Measurements from ENCODE around the gene PCID2. TPM values are rescaled to one million over a fixed set of nuclear protein-coding genes. Genes with fewer than 3 reads are reported as not detected.
"Not testable (repeated sequence)": the region's sequence is repeated elsewhere in the genome, so short reads cannot be mapped to it uniquely, and the experiment has no call there.

PCID2 gene
- polyA plus RNA-seq, 1 of the 3 experiments (the other 2 are of a cell fraction), result 69.8 TPM

DNA sequence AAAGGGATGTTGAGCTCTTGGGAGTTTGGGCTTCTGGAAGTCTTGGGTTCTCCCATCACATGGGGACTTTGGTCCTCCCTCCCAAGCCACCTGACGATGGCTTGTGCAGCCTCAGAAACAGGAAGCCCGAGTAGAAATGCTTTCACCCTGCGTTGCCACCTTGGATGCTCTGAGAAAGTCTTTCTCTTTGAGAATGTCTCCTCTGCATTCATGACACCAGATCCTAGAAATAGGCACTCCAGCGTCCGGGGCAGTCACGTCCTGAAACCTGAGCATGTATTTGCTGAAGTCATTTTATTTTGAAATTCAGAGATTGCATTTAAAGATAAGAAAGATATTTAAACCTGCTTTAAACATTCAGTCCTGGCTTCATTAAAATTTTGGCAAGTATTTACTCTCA lies 35.4 kb upstream of the PCID2 start:
- ChIA-PET POLR2A (no interaction called here), CTCF (interaction anchor here (0.6 to 1.6 kb wide), 2 partner anchors 214 to 1036 kb away, joined by 3 to 5 read pairs; no protein-coding TSS in a partner anchor)
- no peak for TF ChIP-seq FOXJ3 (CRISPR knock-in tag; IDR thresholded peaks at IDR 0.05)
- no peak for TF ChIP-seq FOXM1 (IDR thresholded peaks at IDR 0.05; ENCODE audit: low read depth)
- TF ChIP-seq NRF1 (IDR thresholded peaks at IDR 0.05; ENCODE audit: low read depth, low read length), result no peak
- TF ChIP-seq TCF12 (IDR thresholded peaks at IDR 0.05), result no peak
- TF ChIP-seq EP300 (IDR thresholded peaks at IDR 0.05; ENCODE audit: borderline replicate concordance in 1 of 2, low read depth in 1 of 2, low read length in 1 of 2), result no peak
- TF ChIP-seq, protein P1, sequence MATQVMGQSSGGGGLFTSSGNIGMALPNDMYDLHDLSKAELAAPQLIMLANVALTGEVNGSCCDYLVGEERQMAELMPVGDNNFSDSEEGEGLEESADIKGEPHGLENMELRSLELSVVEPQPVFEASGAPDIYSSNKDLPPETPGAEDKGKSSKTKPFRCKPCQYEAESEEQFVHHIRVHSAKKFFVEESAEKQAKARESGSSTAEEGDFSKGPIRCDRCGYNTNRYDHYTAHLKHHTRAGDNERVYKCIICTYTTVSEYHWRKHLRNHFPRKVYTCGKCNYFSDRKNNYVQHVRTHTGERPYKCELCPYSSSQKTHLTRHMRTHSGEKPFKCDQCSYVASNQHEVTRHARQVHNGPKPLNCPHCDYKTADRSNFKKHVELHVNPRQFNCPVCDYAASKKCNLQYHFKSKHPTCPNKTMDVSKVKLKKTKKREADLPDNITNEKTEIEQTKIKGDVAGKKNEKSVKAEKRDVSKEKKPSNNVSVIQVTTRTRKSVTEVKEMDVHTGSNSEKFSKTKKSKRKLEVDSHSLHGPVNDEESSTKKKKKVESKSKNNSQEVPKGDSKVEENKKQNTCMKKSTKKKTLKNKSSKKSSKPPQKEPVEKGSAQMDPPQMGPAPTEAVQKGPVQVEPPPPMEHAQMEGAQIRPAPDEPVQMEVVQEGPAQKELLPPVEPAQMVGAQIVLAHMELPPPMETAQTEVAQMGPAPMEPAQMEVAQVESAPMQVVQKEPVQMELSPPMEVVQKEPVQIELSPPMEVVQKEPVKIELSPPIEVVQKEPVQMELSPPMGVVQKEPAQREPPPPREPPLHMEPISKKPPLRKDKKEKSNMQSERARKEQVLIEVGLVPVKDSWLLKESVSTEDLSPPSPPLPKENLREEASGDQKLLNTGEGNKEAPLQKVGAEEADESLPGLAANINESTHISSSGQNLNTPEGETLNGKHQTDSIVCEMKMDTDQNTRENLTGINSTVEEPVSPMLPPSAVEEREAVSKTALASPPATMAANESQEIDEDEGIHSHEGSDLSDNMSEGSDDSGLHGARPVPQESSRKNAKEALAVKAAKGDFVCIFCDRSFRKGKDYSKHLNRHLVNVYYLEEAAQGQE (IDR thresholded peaks at IDR 0.05; ENCODE audit: low read depth, low read length), result no peak
- TF ChIP-seq, protein P2, sequence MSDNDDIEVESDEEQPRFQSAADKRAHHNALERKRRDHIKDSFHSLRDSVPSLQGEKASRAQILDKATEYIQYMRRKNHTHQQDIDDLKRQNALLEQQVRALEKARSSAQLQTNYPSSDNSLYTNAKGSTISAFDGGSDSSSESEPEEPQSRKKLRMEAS (IDR thresholded peaks at IDR 0.05; ENCODE audit: low read depth), result no peak
- no peaks in the 10 kb centered on the region for H4K20me1 ChIP-seq (ENCODE audit: insufficient read depth)
- 82% methylated on average over 6 of the region's 6 CpGs for WGBS (ENCODE audit: low lambda C conversion rate)
- no peaks in the 10 kb centered on the region for H3K9me3 ChIP-seq
- H3K27me3 ChIP-seq (ENCODE audit: insufficient read depth), result no peaks in the 10 kb centered on the region
- no peak overlapping the region for H2AFZ ChIP-seq (ENCODE audit: low read depth)
- no peak overlapping the region for H3K9ac ChIP-seq
- H3K4me3 ChIP-seq (ENCODE audit: low read depth in 2 of 2, low read length in 1 of 2), result no peak overlapping the region
- no peaks in the 10 kb centered on the region for H3K9me2 ChIP-seq
- H3K4me1 ChIP-seq (ENCODE audit: control insufficient read depth in 1 of 2, insufficient read depth in 2 of 2, low read depth in 1 of 2, low read length in 1 of 2), result no peaks in the 10 kb centered on the region
- H3K79me2 ChIP-seq (ENCODE audit: insufficient read depth), result no peaks in the 10 kb centered on the region
- peaks cover 65 to 80% of the 10 kb centered on the region in 2 experiments for H3K36me3 ChIP-seq (replicated peaks in 1 of 2; ENCODE audit: control insufficient read depth in 1 of 2, insufficient read depth in 2 of 2, low read length in 1 of 2)
- H3K4me2 ChIP-seq, result no peak overlapping the region
- DNase-seq, result no peak
- H3K27ac ChIP-seq (ENCODE audit: low read depth in 2 of 2, low read length in 1 of 2), result no peak overlapping the region
- no peaks in the 10 kb centered on the region for H3F3A ChIP-seq (replicated peaks; ENCODE audit: insufficient read depth)

DNA sequence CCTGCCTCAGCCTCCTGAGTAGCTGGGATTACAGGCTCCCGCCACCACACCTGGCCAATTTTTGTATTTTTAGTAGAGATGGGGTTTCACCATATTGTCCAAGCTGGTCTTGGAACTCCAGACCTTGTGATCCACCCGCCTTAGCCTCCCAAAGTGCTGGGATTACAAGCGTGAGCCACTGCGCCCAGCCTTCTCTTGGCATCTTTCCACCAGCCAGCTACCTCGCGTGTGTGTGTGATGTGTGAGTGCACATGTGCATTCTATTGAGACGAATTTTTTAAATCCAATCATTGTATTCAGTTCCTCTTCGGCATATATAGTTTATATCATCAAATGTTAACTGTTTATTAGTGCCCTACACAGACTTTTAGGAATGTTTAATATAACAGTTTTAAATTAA lies 33.2 kb upstream of the PCID2 start:
- H3K36me3 ChIP-seq (replicated peaks in 1 of 2; ENCODE audit: control insufficient read depth in 1 of 2, insufficient read depth in 2 of 2, low read length in 1 of 2), result peaks cover 58 to 75% of the 10 kb centered on the region in 2 experiments
- H3K27me3 ChIP-seq (ENCODE audit: insufficient read depth); H3F3A ChIP-seq (replicated peaks; ENCODE audit: insufficient read depth); H3K79me2 ChIP-seq (ENCODE audit: insufficient read depth); H3K9me3 ChIP-seq; H3K27ac ChIP-seq (ENCODE audit: low read depth in 2 of 2, low read length in 1 of 2); H3K4me3 ChIP-seq (ENCODE audit: low read depth in 2 of 2, low read length in 1 of 2); H2AFZ ChIP-seq (ENCODE audit: low read depth); H3K4me2 ChIP-seq; H3K4me1 ChIP-seq (ENCODE audit: control insufficient read depth in 1 of 2, insufficient read depth in 2 of 2, low read depth in 1 of 2, low read length in 1 of 2); H3K9ac ChIP-seq; H3K9me2 ChIP-seq; H4K20me1 ChIP-seq (ENCODE audit: insufficient read depth); POLR2A ChIA-PET; DNase-seq: not testable (repeated sequence)
- CTCF ChIA-PET, result interaction anchor here (1.2 kb wide), 1 partner anchor 152 kb away, joined by 4 read pairs; no protein-coding TSS in a partner anchor
- WGBS (ENCODE audit: low lambda C conversion rate), result 95% methylated on average over 8 of the region's 8 CpGs

DNA sequence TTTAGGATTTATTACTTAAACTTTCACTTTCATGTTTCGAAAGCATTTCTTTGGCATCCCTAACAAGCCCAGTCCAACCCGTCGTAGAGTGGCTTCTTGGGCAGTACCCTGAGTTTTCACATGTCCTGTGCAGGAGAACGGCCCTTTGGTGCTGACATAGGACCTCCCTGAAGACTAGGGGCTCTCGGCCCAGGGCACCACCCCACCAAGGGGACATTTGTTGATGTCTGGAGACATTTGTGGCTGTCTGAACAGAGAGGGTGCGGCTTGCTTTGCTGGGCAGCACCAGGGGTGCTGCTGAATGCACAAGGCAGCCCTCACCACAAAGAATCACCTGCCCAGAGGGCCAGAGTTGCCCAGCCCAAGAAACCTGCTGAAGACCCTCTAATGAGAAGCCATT lies 31.5 kb upstream of the PCID2 start:
- H3K9ac ChIP-seq, result no peak overlapping the region
- no peaks in the 10 kb centered on the region for H4K20me1 ChIP-seq (ENCODE audit: insufficient read depth)
- POLR2A ChIA-PET, result no interaction called here
- no peaks in the 10 kb centered on the region for H3K79me2 ChIP-seq (ENCODE audit: insufficient read depth)
- H3K36me3 ChIP-seq (replicated peaks in 1 of 2; ENCODE audit: control insufficient read depth in 1 of 2, insufficient read depth in 2 of 2, low read length in 1 of 2), result peaks cover 41 to 68% of the 10 kb centered on the region in 2 experiments
- no peak overlapping the region for H2AFZ ChIP-seq (ENCODE audit: low read depth)
- DNase-seq, result no peak
- H3K9me2 ChIP-seq, result no peaks in the 10 kb centered on the region
- no peaks in the 10 kb centered on the region for H3K4me1 ChIP-seq (ENCODE audit: control insufficient read depth in 1 of 2, insufficient read depth in 2 of 2, low read depth in 1 of 2, low read length in 1 of 2)
- no peak overlapping the region for H3K27ac ChIP-seq (ENCODE audit: low read depth in 2 of 2, low read length in 1 of 2)
- H3K4me2 ChIP-seq, result no peak overlapping the region
- CTCF ChIA-PET, result no interaction called here
- H3K9me3 ChIP-seq, result no peaks in the 10 kb centered on the region
- no peak overlapping the region for H3K4me3 ChIP-seq (ENCODE audit: low read depth in 2 of 2, low read length in 1 of 2)
- no peaks in the 10 kb centered on the region for H3F3A ChIP-seq (replicated peaks; ENCODE audit: insufficient read depth)
- WGBS (ENCODE audit: low lambda C conversion rate), result 95% methylated on average over 6 of the region's 6 CpGs
- no peaks in the 10 kb centered on the region for H3K27me3 ChIP-seq (ENCODE audit: insufficient read depth)
- TF ChIP-seq ELF1 (IDR thresholded peaks at IDR 0.05) (no peak), EP300 (IDR thresholded peaks at IDR 0.05; ENCODE audit: borderline replicate concordance in 1 of 2, low read depth in 1 of 2, low read length in 1 of 2) (no peak), TEAD4 (IDR thresholded peaks at IDR 0.05; ENCODE audit: borderline replicate concordance, insufficient read depth) (no peak)
- TF ChIP-seq, protein P1 (IDR thresholded peaks at IDR 0.05; ENCODE audit: low read depth, low read length), result no peak
- TF ChIP-seq, protein P3, sequence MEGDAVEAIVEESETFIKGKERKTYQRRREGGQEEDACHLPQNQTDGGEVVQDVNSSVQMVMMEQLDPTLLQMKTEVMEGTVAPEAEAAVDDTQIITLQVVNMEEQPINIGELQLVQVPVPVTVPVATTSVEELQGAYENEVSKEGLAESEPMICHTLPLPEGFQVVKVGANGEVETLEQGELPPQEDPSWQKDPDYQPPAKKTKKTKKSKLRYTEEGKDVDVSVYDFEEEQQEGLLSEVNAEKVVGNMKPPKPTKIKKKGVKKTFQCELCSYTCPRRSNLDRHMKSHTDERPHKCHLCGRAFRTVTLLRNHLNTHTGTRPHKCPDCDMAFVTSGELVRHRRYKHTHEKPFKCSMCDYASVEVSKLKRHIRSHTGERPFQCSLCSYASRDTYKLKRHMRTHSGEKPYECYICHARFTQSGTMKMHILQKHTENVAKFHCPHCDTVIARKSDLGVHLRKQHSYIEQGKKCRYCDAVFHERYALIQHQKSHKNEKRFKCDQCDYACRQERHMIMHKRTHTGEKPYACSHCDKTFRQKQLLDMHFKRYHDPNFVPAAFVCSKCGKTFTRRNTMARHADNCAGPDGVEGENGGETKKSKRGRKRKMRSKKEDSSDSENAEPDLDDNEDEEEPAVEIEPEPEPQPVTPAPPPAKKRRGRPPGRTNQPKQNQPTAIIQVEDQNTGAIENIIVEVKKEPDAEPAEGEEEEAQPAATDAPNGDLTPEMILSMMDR (IDR thresholded peaks at IDR 0.05), result no peak
- TF ChIP-seq, protein P4, sequence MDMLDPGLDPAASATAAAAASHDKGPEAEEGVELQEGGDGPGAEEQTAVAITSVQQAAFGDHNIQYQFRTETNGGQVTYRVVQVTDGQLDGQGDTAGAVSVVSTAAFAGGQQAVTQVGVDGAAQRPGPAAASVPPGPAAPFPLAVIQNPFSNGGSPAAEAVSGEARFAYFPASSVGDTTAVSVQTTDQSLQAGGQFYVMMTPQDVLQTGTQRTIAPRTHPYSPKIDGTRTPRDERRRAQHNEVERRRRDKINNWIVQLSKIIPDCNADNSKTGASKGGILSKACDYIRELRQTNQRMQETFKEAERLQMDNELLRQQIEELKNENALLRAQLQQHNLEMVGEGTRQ (IDR thresholded peaks at IDR 0.05; ENCODE audit: borderline replicate concordance, low read depth, low read length), result no peak

Measured in SK-N-SH (cell line).